SU-DHL-6 (cell line): ENCODE data around the gene KRT71.

Experiments used
- H2AFZ ChIP-seq: fragments of 200-600 bp; sonication (generic); 2 replicates; pipeline ENCODE4 v1.6.1; 2014; ENCODE audit warnings: low read depth, mild to moderate bottlenecking, moderate library complexity, mixed read lengths, antibody characterized with exemption, low read length; ENCODE audit not compliant: severe bottlenecking
- H3F3A ChIP-seq: fragments of 200-600 bp; shearing (Covaris generic); 2 replicates; pipeline ENCODE4 v1.6.0; 2016; ENCODE audit warnings: antibody characterized with exemption, mild to moderate bottlenecking; ENCODE audit not compliant: insufficient read depth
- H3K27ac ChIP-seq: fragments of 200-600 bp; sonication (generic); 2 replicates; pipeline ENCODE4 v1.5.1; 2016; ENCODE audit warnings: low read depth, mild to moderate bottlenecking, low read length, moderate library complexity, mixed read lengths
- H3K27me3 ChIP-seq: fragments of 200-600 bp; sonication (generic), shearing (Covaris generic); 2 replicates; pipeline ENCODE4 v1.6.0; 2014; ENCODE audit warnings: mild to moderate bottlenecking, low read length
- H3K36me3 ChIP-seq: fragments of 200-600 bp; sonication (generic); 2 replicates; pipeline ENCODE4 v1.6.1; 2014; ENCODE audit warnings: mild to moderate bottlenecking, low read length, mixed read lengths
- H3K4me2 ChIP-seq: fragments of 300-600, 200-600 bp; shearing (Covaris generic), sonication (generic); 2 replicates; pipeline ENCODE4 v1.6.0; 2014; ENCODE audit warnings: low read length, low read depth, mild to moderate bottlenecking; ENCODE audit not compliant: poor library complexity, severe bottlenecking
- H3K4me3 ChIP-seq: fragments of 200-600 bp; sonication (generic); 2 replicates; pipeline ENCODE4 v1.5.1; 2014; ENCODE audit warnings: antibody characterized with exemption, low read length, mild to moderate bottlenecking, mixed read lengths; ENCODE audit not compliant: insufficient read depth, poor library complexity, severe bottlenecking
- H3K79me2 ChIP-seq: fragments of 200-600 bp; sonication (generic); 2 replicates; pipeline ENCODE4 v1.6.1; 2014; ENCODE audit warnings: mild to moderate bottlenecking, low read length, moderate library complexity; ENCODE audit not compliant: insufficient read depth
- H3K9ac ChIP-seq: fragments of 200-600 bp; sonication (generic); 2 replicates; pipeline ENCODE4 v1.7.0; 2014; ENCODE audit warnings: mild to moderate bottlenecking, low read length
- H3K9me2 ChIP-seq: fragments of 200-600 bp; sonication (generic); replicated peaks from 2 replicates; pipeline ENCODE4 v1.6.1; 2014; ENCODE audit warnings: low read length; ENCODE audit not compliant: insufficient read depth
- H3K9me3 ChIP-seq: fragments of 200-600 bp; sonication (generic); 2 replicates; pipeline ENCODE4 v1.6.1; 2014; ENCODE audit warnings: low read length, mixed read lengths; ENCODE audit not compliant: insufficient read depth
- H4K20me1 ChIP-seq: fragments of 200-600 bp; sonication (generic); 2 replicates; pipeline ENCODE4 v1.6.1; 2014; ENCODE audit warnings: low read depth, mild to moderate bottlenecking, antibody characterized with exemption, low read length, moderate library complexity, mixed read lengths
- EZH2phosphoT487 ChIP-seq: fragments of 200-600 bp; sonication (generic), shearing (Covaris generic); conservative IDR thresholded peaks from 2 replicates; pipeline ENCODE4 v1.6.1; 2018; ENCODE audit warnings: mild to moderate bottlenecking, antibody characterized with exemption, low read length, moderate library complexity, mixed read lengths
- TF ChIP-seq, protein P1 (sequence below): fragments of 200-600 bp; sonication (generic); IDR thresholded peaks from one replicate; pipeline ENCODE4 v1.5.1; 2017; ENCODE audit warnings: antibody characterized with exemption, mild to moderate bottlenecking, low read length, moderate library complexity; ENCODE audit not compliant: insufficient read depth, poor library complexity, severe bottlenecking

The KRT71 gene

DNA sequence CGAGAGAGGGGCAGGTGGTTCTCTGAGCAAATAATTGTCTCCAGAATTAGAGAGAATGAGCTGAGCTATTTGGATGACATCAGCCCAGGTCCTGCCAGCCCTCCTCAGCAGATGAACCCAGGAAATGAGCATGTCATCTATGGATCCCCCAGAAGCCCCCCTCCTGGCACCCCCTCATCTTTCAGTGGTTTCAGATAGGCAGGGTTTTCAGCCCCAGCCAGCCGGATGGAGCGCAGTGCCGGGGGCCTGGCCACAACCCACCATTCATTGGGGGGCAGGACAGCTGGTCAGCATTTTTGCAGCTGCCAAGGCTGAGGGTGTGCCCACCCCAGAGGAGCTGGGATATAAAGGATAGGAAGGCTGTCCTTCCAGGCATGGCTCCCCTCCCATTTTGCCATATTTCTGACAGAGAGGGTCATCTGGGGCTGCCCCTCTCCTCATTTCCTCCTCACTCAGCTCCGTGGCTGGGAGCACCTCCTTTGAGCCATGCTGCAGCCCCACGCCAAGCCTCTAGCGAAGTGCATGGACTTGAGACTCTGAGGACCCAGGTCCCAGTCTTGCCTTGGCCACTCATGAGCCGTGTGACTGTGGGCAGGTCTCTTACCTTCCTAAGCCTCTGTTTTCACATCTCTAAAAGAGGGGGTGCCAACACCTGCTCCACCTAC is 6.0 kb upstream of the KRT71 start:
- no peak overlapping the region for H3K4me3 ChIP-seq
- H3F3A ChIP-seq, result no peaks in the 10 kb centered on the region
- H3K27me3 ChIP-seq, result no peaks in the 10 kb centered on the region
- H3K9me3 ChIP-seq, result no peaks in the 10 kb centered on the region
- no peaks in the 10 kb centered on the region for H4K20me1 ChIP-seq
- H3K4me2 ChIP-seq, result no peak overlapping the region
- no peak overlapping the region for H2AFZ ChIP-seq
- H3K9me2 ChIP-seq, result no peaks in the 10 kb centered on the region
- no peaks in the 10 kb centered on the region for H3K79me2 ChIP-seq
- no peak overlapping the region for H3K27ac ChIP-seq
- H3K9ac ChIP-seq, result no peak overlapping the region
- no peaks in the 10 kb centered on the region for H3K36me3 ChIP-seq
- TF ChIP-seq, protein P1, sequence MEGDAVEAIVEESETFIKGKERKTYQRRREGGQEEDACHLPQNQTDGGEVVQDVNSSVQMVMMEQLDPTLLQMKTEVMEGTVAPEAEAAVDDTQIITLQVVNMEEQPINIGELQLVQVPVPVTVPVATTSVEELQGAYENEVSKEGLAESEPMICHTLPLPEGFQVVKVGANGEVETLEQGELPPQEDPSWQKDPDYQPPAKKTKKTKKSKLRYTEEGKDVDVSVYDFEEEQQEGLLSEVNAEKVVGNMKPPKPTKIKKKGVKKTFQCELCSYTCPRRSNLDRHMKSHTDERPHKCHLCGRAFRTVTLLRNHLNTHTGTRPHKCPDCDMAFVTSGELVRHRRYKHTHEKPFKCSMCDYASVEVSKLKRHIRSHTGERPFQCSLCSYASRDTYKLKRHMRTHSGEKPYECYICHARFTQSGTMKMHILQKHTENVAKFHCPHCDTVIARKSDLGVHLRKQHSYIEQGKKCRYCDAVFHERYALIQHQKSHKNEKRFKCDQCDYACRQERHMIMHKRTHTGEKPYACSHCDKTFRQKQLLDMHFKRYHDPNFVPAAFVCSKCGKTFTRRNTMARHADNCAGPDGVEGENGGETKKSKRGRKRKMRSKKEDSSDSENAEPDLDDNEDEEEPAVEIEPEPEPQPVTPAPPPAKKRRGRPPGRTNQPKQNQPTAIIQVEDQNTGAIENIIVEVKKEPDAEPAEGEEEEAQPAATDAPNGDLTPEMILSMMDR, result no peak
- TF ChIP-seq EZH2phosphoT487, result no peak

DNA sequence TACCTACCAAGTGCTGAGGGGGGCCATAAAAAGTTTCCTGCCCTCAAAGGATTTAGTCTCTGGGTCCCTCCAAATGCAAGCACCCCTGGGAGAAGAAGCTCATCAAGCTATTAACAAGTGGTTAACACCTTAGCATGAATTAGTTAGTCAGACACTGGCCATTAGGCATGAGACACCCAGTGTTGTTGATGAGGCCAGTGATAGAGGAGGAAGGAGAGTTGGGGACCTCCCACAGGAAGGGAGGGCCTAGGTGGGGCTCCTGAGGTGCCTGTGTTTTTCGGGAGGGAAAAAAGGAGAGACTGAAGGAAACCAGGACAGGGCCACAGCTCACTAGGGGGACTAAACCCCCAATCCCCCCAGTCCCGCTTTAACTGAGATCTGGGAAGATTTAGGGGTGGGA is 4.5 kb upstream of the KRT71 start:
- Histone ChIP-seq H3K36me3 (no peaks in the 10 kb centered on the region), H2AFZ (no peak overlapping the region), H3K9me2 (no peaks in the 10 kb centered on the region), H3K4me2 (no peak overlapping the region), H3K9me3 (no peaks in the 10 kb centered on the region), H3K27me3 (no peaks in the 10 kb centered on the region), H3K79me2 (no peaks in the 10 kb centered on the region), H3K9ac (no peak overlapping the region), H4K20me1 (no peaks in the 10 kb centered on the region), H3K4me3 (no peak overlapping the region), H3F3A (no peaks in the 10 kb centered on the region), H3K27ac (no peak overlapping the region)
- no peak for TF ChIP-seq EZH2phosphoT487
- TF ChIP-seq, protein P1, result no peak

- H2AFZ ChIP-seq, result no peak overlapping the region
- no peak overlapping the region for H3K27ac ChIP-seq
- TF ChIP-seq, protein P1, result no peak
- TF ChIP-seq EZH2phosphoT487, result no peak
Measured at GRCh38 chr12:52555577-52555976, 2.6 kb upstream of the KRT71 start.

More at GRCh38 chr12:52555577-52555976, 2.6 kb upstream of the KRT71 start:
- Histone ChIP-seq H3K9me2 (no peaks in the 10 kb centered on the region), H4K20me1 (no peaks in the 10 kb centered on the region), H3K27me3 (no peaks in the 10 kb centered on the region), H3K9me3 (no peaks in the 10 kb centered on the region), H3F3A (no peaks in the 10 kb centered on the region), H3K36me3 (no peaks in the 10 kb centered on the region), H3K79me2 (no peaks in the 10 kb centered on the region), H3K4me2 (no peak overlapping the region), H3K4me3 (no peak overlapping the region), H3K9ac (no peak overlapping the region)
